ENCODE measurements around the gene FAAH2. TPM values are rescaled to one million over a fixed set of nuclear protein-coding genes. Genes with fewer than 3 reads are reported as not detected.

The FAAH2 gene
- total and polyA plus RNA-seq, 9 donors: 0.29 to 34.7 (median 1.2) TPM

- Histone ChIP-seq H3K4me1 (ENCODE audit: insufficient read depth) (no peaks in the 10 kb centered on the region), H3K36me3 (no peaks in the 10 kb centered on the region), H3K27me3 (no peaks in the 10 kb centered on the region), H3K27ac (no peak overlapping the region), H3K9me3 (no peaks in the 10 kb centered on the region), H3K4me3 (no peak overlapping the region)
- no peak for DNase-seq
- intact Hi-C loops (cut with DNase I): no loop called here
- TF ChIP-seq EP300 (IDR thresholded peaks at IDR 0.05): no peak
- no peak for TF ChIP-seq POLR2A (IDR thresholded peaks at IDR 0.05)
- TF ChIP-seq CTCF (IDR thresholded peaks at IDR 0.05): no peak
- WGBS, 3 donors: 44 to 60% (median 48%) methylated on average over 4 of the region's 4 CpGs
These were observed 21.4 kb upstream of the FAAH2 start for GRCh38 chrX:57265126-57265525.

GRCh38 chrX:57266275-57266674 lies 20.2 kb upstream of the FAAH2 start:
- 69 to 89% (median 75%) methylated on average over 3 of the region's 3 CpGs for WGBS, 3 donors
- Histone ChIP-seq H3K4me3 (no peak overlapping the region), H3K27ac (no peak overlapping the region), H3K9me3 (no peaks in the 10 kb centered on the region), H3K27me3 (no peaks in the 10 kb centered on the region), H3K4me1 (ENCODE audit: insufficient read depth) (no peaks in the 10 kb centered on the region), H3K36me3 (no peaks in the 10 kb centered on the region)
- TF ChIP-seq CTCF (IDR thresholded peaks at IDR 0.05) (no peak), POLR2A (IDR thresholded peaks at IDR 0.05) (no peak), EP300 (IDR thresholded peaks at IDR 0.05) (no peak)
- intact Hi-C loops (cut with DNase I): no loop called here
- no peak for DNase-seq

- H3K4me1 ChIP-seq (ENCODE audit: insufficient read depth): no peaks in the 10 kb centered on the region
- DNase-seq: no peak
- H3K9me3 ChIP-seq: no peaks in the 10 kb centered on the region
- H3K4me3 ChIP-seq: no peak overlapping the region
- no peak for TF ChIP-seq POLR2A (IDR thresholded peaks at IDR 0.05)
- no peak for TF ChIP-seq CTCF (IDR thresholded peaks at IDR 0.05)
- no peak for TF ChIP-seq EP300 (IDR thresholded peaks at IDR 0.05)
- H3K27ac ChIP-seq: no peak overlapping the region
- no peaks in the 10 kb centered on the region for H3K36me3 ChIP-seq
- intact Hi-C loops (cut with DNase I): no loop called here
- 39 to 54% (median 48%) methylated on average over 2 of the region's 2 CpGs for WGBS, 3 donors
- H3K27me3 ChIP-seq: no peaks in the 10 kb centered on the region
These were observed 19.6 kb upstream of the FAAH2 start for GRCh38 chrX:57266871-57267270.

- no peak for DNase-seq
- 82 to 88% (median 83%) methylated on average over 1 of the region's 1 CpG for WGBS, 3 donors
- Histone ChIP-seq H3K9me3 (no peaks in the 10 kb centered on the region), H3K36me3 (no peaks in the 10 kb centered on the region), H3K27ac (no peak overlapping the region), H3K4me3 (no peak overlapping the region), H3K4me1 (ENCODE audit: insufficient read depth) (no peaks in the 10 kb centered on the region), H3K27me3 (no peaks in the 10 kb centered on the region)
- intact Hi-C loops (cut with DNase I): no loop called here
- TF ChIP-seq EP300 (IDR thresholded peaks at IDR 0.05) (no peak), POLR2A (IDR thresholded peaks at IDR 0.05) (no peak), CTCF (IDR thresholded peaks at IDR 0.05) (no peak)
These were observed 19.2 kb upstream of the FAAH2 start for GRCh38 chrX:57267308-57267707.

GRCh38 chrX:57270980-57271379 lies 15.5 kb upstream of the FAAH2 start:
- no peaks in the 10 kb centered on the region for H3K36me3 ChIP-seq
- no peak for TF ChIP-seq POLR2A (IDR thresholded peaks at IDR 0.05)
- TF ChIP-seq EP300 (IDR thresholded peaks at IDR 0.05): no peak
- no peak for TF ChIP-seq CTCF (IDR thresholded peaks at IDR 0.05)
- intact Hi-C loops (cut with DNase I): no loop called here
- no peak overlapping the region for H3K4me3 ChIP-seq
- 69% methylated on average over 3 of the region's 3 CpGs for WGBS, 3 donors
- H3K4me1 ChIP-seq (ENCODE audit: insufficient read depth): no peaks in the 10 kb centered on the region
- H3K27me3 ChIP-seq: no peaks in the 10 kb centered on the region
- H3K9me3 ChIP-seq: no peaks in the 10 kb centered on the region
- no peak overlapping the region for H3K27ac ChIP-seq
- DNase-seq: no peak

Data from ovary (tissue), 9 donors.